ENCODE data around the gene MT1M.

- TF ChIP-seq CTCF (conservative IDR thresholded peaks at IDR 0.05; ENCODE audit: low read depth, low read length), result no peak
- no peak for TF ChIP-seq EZH2 (IDR thresholded peaks at IDR 0.05; ENCODE audit: borderline replicate concordance, low read depth, low read length, poor library complexity, severe bottlenecking)
These were observed 46.7 kb downstream of the MT1M start for GRCh38 chr16:56679078-56679730.
